H9 (cell line): ENCODE data around the gene IDUA. TPM values are rescaled to one million over a fixed set of nuclear protein-coding genes. Genes with fewer than 3 reads are reported as not detected.
A peak's percentile ranks its signal among the peaks of the same experiment; 100 is the strongest.

ENCODE experiments used
- DNase-seq: peaks from one replicate; pipeline ENCODE4 v3.0.0-alpha.2; 2017
- H2AFZ ChIP-seq: one replicate; pipeline ENCODE4 v1.6.1; 2013; ENCODE audit warnings: mild to moderate bottlenecking, low read length, control low read depth, moderate library complexity
- H2AK5ac ChIP-seq: 2 replicates; pipeline ENCODE4 v1.6.1; 2013; ENCODE audit warnings: low read length, control low read depth, mixed read lengths; ENCODE audit not compliant: insufficient read length
- H2BK120ac ChIP-seq: one replicate; pipeline ENCODE4 v1.6.1; 2013; ENCODE audit warnings: low read depth, mild to moderate bottlenecking, low read length, control low read depth, inconsistent platforms; ENCODE audit not compliant: poor library complexity, severe bottlenecking
- H2BK12ac ChIP-seq: 2 replicates; pipeline ENCODE4 v1.6.1; 2013; ENCODE audit warnings: low read length, control low read depth, mixed read lengths, low read depth; ENCODE audit not compliant: insufficient read length
- H2BK15ac ChIP-seq: 2 replicates; pipeline ENCODE4 v1.6.1; 2013; ENCODE audit warnings: low read depth, low read length, control low read depth
- H2BK20ac ChIP-seq: one replicate; pipeline ENCODE4 v1.6.1; 2013; ENCODE audit warnings: low read depth, mild to moderate bottlenecking, low read length, control low read depth, inconsistent platforms; ENCODE audit not compliant: poor library complexity, severe bottlenecking
- H2BK5ac ChIP-seq: 2 replicates; pipeline ENCODE4 v1.6.1; 2013; ENCODE audit warnings: low read length, control low read depth, mixed read lengths; ENCODE audit not compliant: insufficient read length
- H3K14ac ChIP-seq: 2 replicates; pipeline ENCODE4 v1.6.1; 2013; ENCODE audit warnings: low read length, control low read depth; ENCODE audit not compliant: insufficient read depth
- H3K18ac ChIP-seq: 2 replicates; pipeline ENCODE4 v1.6.1; 2013; ENCODE audit warnings: low read depth, mild to moderate bottlenecking, mixed read lengths, low read length, control low read depth; ENCODE audit not compliant: insufficient read length
- H3K23ac ChIP-seq: 2 replicates; pipeline ENCODE4 v1.6.1; 2013; ENCODE audit warnings: low read length, control low read depth, mixed read lengths, low read depth; ENCODE audit not compliant: insufficient read length
- H3K23me2 ChIP-seq: 2 replicates; pipeline ENCODE4 v1.6.1; 2013; ENCODE audit warnings: low read depth, mild to moderate bottlenecking, mixed read lengths, low read length, control low read depth; ENCODE audit not compliant: insufficient read length, poor library complexity, severe bottlenecking
- H3K27ac ChIP-seq: 2 replicates; pipeline ENCODE4 v1.5.1; 2013; ENCODE audit warnings: low read length, control low read depth, mixed read lengths, low read depth; ENCODE audit not compliant: insufficient read length
- H3K27me3 ChIP-seq: 2 replicates; pipeline ENCODE4 v1.6.1; 2013; ENCODE audit warnings: low read length, control low read depth, inconsistent platforms; ENCODE audit not compliant: insufficient read depth
- H3K4ac ChIP-seq: 2 replicates; pipeline ENCODE4 v1.6.1; 2013; ENCODE audit warnings: low read depth, mild to moderate bottlenecking, control low read depth, inconsistent platforms, low read length, moderate library complexity
- H3K4me1 ChIP-seq: 2 replicates; pipeline ENCODE4 v1.6.1; 2013; ENCODE audit warnings: low read length, control low read depth, inconsistent platforms; ENCODE audit not compliant: insufficient read depth
- H3K4me2 ChIP-seq: 2 replicates; pipeline ENCODE4 v1.6.1; 2013; ENCODE audit warnings: low read length, control low read depth, mixed read lengths; ENCODE audit not compliant: insufficient read length, insufficient read depth
- H3K56ac ChIP-seq: 2 replicates; pipeline ENCODE4 v1.6.1; 2013; ENCODE audit warnings: low read depth, mild to moderate bottlenecking, mixed read lengths, low read length, control low read depth; ENCODE audit not compliant: insufficient read length
- H3K79me1 ChIP-seq: 2 replicates; pipeline ENCODE4 v1.6.1; 2013; ENCODE audit warnings: low read depth, mild to moderate bottlenecking, moderate library complexity, low read length, control low read depth, inconsistent platforms; ENCODE audit not compliant: insufficient read depth, poor library complexity, severe bottlenecking
- H3K79me2 ChIP-seq: 2 replicates; pipeline ENCODE4 v1.6.1; 2013; ENCODE audit warnings: low read length, control low read depth, inconsistent platforms; ENCODE audit not compliant: insufficient read depth
- H3K9ac ChIP-seq: 2 replicates; pipeline ENCODE4 v1.6.1; 2013; ENCODE audit warnings: low read length, control low read depth, mixed read lengths; ENCODE audit not compliant: insufficient read length; ENCODE audit errors: extremely low read depth
- H3K9me3 ChIP-seq: one replicate; pipeline ENCODE4 v1.6.1; 2013; ENCODE audit warnings: low read depth, low read length, inconsistent platforms; ENCODE audit not compliant: control insufficient read depth
- H3T11ph ChIP-seq: one replicate; pipeline ENCODE4 v1.6.1; 2013; ENCODE audit warnings: mild to moderate bottlenecking, low read length, control low read depth, inconsistent platforms
- H4K20me1 ChIP-seq: one replicate; pipeline ENCODE4 v1.6.1; 2013; ENCODE audit not compliant: control insufficient read depth, insufficient read length, insufficient read depth
- H4K5ac ChIP-seq: 2 replicates; pipeline ENCODE4 v1.6.1; 2013; ENCODE audit warnings: low read depth, mild to moderate bottlenecking, mixed read lengths, low read length, control low read depth; ENCODE audit not compliant: insufficient read length
- H4K8ac ChIP-seq: replicated peaks from 2 replicates; pipeline ENCODE4 v1.6.1; 2013; ENCODE audit warnings: low read length, control low read depth, mixed read lengths, low read depth; ENCODE audit not compliant: insufficient read length
- H4K91ac ChIP-seq: 2 replicates; pipeline ENCODE4 v1.6.1; 2013; ENCODE audit warnings: low read depth, mild to moderate bottlenecking, moderate library complexity, mixed read lengths, low read length, control low read depth; ENCODE audit not compliant: insufficient read length
- H3K27ac Mint-ChIP-seq, 3 experiments: 2 replicates in 2 of 3; 3 replicates in 1 of 3; pipeline ENCODE4 v1.8.0; 2020 to 2021; ENCODE audit warnings: mixed read lengths in 3 of 3, mild to moderate bottlenecking in 1 of 3, moderate library complexity in 1 of 3
- H3K27me3 Mint-ChIP-seq: 2 replicates; pipeline ENCODE4 v1.8.0; 2021; ENCODE audit warnings: low read depth, mild to moderate bottlenecking, moderate library complexity, mixed read lengths
- H3K36me3 Mint-ChIP-seq, 3 experiments: 2 replicates in 2 of 3; 3 replicates in 1 of 3; pipeline ENCODE4 v1.8.0; 2020 to 2021; ENCODE audit warnings: low read depth in 3 of 3, mixed read lengths in 3 of 3; ENCODE audit not compliant: insufficient read depth in 1 of 3
- H3K4me1 Mint-ChIP-seq, 2 experiments: 2 replicates each; pipeline ENCODE4 v1.8.0; 2020; ENCODE audit warnings: mixed read lengths in 2 of 2
- H3K4me3 Mint-ChIP-seq, 2 experiments: 2 replicates in 1 of 2; 3 replicates in 1 of 2; pipeline ENCODE4 v1.8.0; 2020 to 2021; ENCODE audit warnings: mild to moderate bottlenecking in 2 of 2, mixed read lengths in 2 of 2, moderate library complexity in 1 of 2
- H3K9me3 Mint-ChIP-seq, 2 experiments: 2 replicates in 1 of 2; 3 replicates in 1 of 2; pipeline ENCODE4 v1.8.0; 2020; ENCODE audit warnings: mild to moderate bottlenecking in 2 of 2, mixed read lengths in 2 of 2, moderate library complexity in 1 of 2
- CTCF ChIP-seq: fragments of 200-600 bp; sonication (generic); conservative IDR thresholded peaks from 3 replicates; pipeline ENCODE4 v1.8.0; 2021; ENCODE audit warnings: antibody characterized with exemption, mild to moderate bottlenecking
- WGBS: extraction: QIAGEN DNeasy Blood & Tissue Kit; methylation state at CpG from one replicate; pipeline ENCODE4 v1.1.7; 2013; ENCODE audit warnings: missing lambda C conversion rate, low lambda C conversion rate, mixed read lengths; ENCODE audit not compliant: insufficient read length; ENCODE audit errors: extremely low coverage; 5-methylcytosine and 5-hydroxymethylcytosine counted together
- total RNA-seq: library from RNA; stranded (reverse); gene quantifications from 2 replicates; pipeline ENCODE4 v1.2.1, GENCODE V29; 2021

The IDUA gene
- total RNA-seq, 1 experiment from 2014 or later, result 14.5 TPM

GRCh38 chr4:1038948-1039492, 52.2 kb downstream of the IDUA start:
- TF ChIP-seq CTCF, result no peak
- H2BK15ac ChIP-seq, result no peak overlapping the region
- no peak overlapping the region for H2BK12ac ChIP-seq
- no peak overlapping the region for H3K23ac ChIP-seq
- no peak for DNase-seq
- no peak overlapping the region for H2AK5ac ChIP-seq
- peaks cover 6 to 22% of the 10 kb centered on the region in 2 experiments for H3K4me1 Mint-ChIP-seq
- H3K56ac ChIP-seq, result no peak overlapping the region
- H3K9me3 ChIP-seq, result no peaks in the 10 kb centered on the region
- H4K20me1 ChIP-seq, result no peaks in the 10 kb centered on the region
- WGBS, result no CpG with 5 or more reads among the region's 16 CpGs
- H2AFZ ChIP-seq, result no peak overlapping the region
- no peaks in the 10 kb centered on the region for H3K79me2 ChIP-seq
- H3K36me3 Mint-ChIP-seq, result no peaks in the 10 kb centered on the region
- no peak overlapping the region for H4K8ac ChIP-seq
- no peak overlapping the region for H3K18ac ChIP-seq
- no peak overlapping the region for H4K5ac ChIP-seq
- no peak overlapping the region for H2BK120ac ChIP-seq
- no peak overlapping the region for H4K91ac ChIP-seq
- H2BK5ac ChIP-seq, result no peak overlapping the region
- H3K4me1 ChIP-seq, result no peaks in the 10 kb centered on the region; the same call in 1 of the 2 replicates
- H3K4me3 Mint-ChIP-seq, result no peak overlapping the region
- H3K14ac ChIP-seq, result 0 out of 2 replicates have a peak overlapping the region, but pooled peaks have one; percentile 44
- no peak overlapping the region for H3K27ac Mint-ChIP-seq
- H2BK20ac ChIP-seq, result no peak overlapping the region
- H3K27me3 Mint-ChIP-seq, result peaks cover 6% of the 10 kb centered on the region
- H3K79me1 ChIP-seq, result no peaks in the 10 kb centered on the region
- no peak overlapping the region for H3K27ac ChIP-seq
- H3K9ac ChIP-seq, result no peak overlapping the region
- no peaks in the 10 kb centered on the region; a peak in 2 of 5 replicates for H3K9me3 Mint-ChIP-seq
- peaks cover 4% of the 10 kb centered on the region for H3K23me2 ChIP-seq
- H3K4ac ChIP-seq, result no peak overlapping the region
- H3T11ph ChIP-seq, result no peak overlapping the region
- no peaks in the 10 kb centered on the region for H3K27me3 ChIP-seq
- H3K4me2 ChIP-seq, result no peak overlapping the region
